SKM-1 treated with dmso at 0.1 percent for 144 hours (cell line): Measurements from ENCODE around the gene TLL1.

Experiments used
- DNase-seq: peaks from one replicate; lab custom pipeline; 2025; ENCODE audit not compliant: unreplicated experiment; lab: John Stamatoyannopoulos, UW

The TLL1 gene

DNA sequence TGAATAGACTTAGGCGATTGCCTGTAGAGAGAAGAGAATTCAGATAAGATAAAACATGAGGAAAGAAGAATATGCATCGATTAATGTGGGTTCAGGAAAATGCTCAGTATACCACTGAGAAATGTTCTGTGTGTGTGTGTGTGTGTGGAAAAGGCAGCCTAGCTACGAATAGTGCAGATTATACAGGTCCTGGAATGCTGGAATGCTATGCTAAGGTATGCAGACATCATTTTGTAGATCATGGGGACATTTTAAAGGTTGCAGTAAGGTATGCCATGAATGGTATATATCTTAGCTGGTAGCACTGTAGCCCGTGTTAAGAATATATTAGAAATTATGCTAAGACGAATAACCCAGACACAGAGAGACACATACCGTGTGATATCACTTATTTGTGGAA is 267.9 kb downstream of the TLL1 start:
- DNase-seq, result no peak

DNA sequence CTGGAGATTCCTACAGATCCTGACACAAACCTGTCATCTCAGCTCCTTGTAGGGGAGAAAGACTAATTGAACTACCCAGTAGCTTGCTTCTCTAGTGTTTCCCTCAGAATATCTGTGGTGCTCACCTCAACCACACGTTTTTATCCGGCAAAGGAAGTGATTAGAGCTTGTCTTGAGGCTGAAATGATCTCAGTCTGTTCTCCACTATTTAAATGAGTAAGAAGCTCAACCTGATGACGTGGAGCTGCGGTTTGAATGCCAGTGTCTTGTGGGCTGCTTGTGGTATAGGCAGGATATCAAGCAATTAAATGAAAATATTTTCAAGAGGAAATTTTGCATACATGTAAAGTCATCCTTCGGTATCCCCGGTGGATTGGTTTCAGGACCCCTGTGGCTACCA is 270.2 kb downstream of the TLL1 start:
- no peak for DNase-seq

DNA sequence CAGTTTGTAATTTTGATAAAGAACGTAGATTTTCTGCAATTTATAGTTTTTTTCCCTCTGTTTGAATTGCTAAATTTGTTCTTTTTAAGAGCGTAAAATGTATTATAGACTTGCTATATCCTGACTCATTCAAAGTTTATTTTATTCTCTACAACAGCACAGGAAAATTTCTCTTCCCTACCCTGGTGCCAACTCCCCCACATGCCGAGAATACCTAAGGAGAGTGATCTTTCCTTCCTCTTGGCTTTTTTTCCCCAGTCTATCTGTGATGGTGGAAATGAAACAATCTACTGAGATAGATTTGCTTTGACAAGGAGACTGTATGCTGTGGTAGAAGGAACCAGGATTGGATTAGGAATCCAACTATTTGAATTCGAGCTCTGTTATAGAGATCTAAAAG is 271.6 kb downstream of the TLL1 start:
- DNase-seq, result no peak

- no peak for DNase-seq
These were observed 273.9 kb downstream of the TLL1 start for GRCh38 chr4:166146806-166147540.
